ENCODE measurements around the gene FAM3A.

The FAM3A gene

GRCh38 chrX:154457491-154458115, 58.4 kb downstream of the FAM3A start:
- peak; percentile 60 for DNase-seq
